ENCODE measurements around the gene AK3. TPM values are rescaled to one million over a fixed set of nuclear protein-coding genes. Genes with fewer than 3 reads are reported as not detected.
"Not testable (repeated sequence)": the region's sequence is repeated elsewhere in the genome, so short reads cannot be mapped to it uniquely, and the experiment has no call there.

Gene AK3
- total RNA-seq, 1 experiment from 2014 or later: 55.6 TPM

- DNase-seq (ENCODE audit: low read depth): no peak
These were observed 73.3 kb downstream of the AK3 start for GRCh38 chr9:4667681-4668080.

GRCh38 chr9:4666042-4666699 is 74.8 kb downstream of the AK3 start, which contains the start of gene SPATA6L:
TSS of gene SPATA6L (minus strand) at chr9:4666480. CDS start at chr9:4666250, 230 bp downstream.
- DNase-seq (ENCODE audit: low read depth): peak; percentile 67

- DNase-seq (ENCODE audit: low read depth): peak; percentile 19
These were observed 75.6 kb downstream of the AK3 start for GRCh38 chr9:4665357-4665756.

- peak; percentile 6 for DNase-seq (ENCODE audit: low read depth)
These were observed 77.0 kb downstream of the AK3 start for GRCh38 chr9:4663956-4664355.

GRCh38 chr9:4662989-4663792 is 77.8 kb downstream of the AK3 start:
- DNase-seq (ENCODE audit: low read depth): peak; percentile 71

DNA sequence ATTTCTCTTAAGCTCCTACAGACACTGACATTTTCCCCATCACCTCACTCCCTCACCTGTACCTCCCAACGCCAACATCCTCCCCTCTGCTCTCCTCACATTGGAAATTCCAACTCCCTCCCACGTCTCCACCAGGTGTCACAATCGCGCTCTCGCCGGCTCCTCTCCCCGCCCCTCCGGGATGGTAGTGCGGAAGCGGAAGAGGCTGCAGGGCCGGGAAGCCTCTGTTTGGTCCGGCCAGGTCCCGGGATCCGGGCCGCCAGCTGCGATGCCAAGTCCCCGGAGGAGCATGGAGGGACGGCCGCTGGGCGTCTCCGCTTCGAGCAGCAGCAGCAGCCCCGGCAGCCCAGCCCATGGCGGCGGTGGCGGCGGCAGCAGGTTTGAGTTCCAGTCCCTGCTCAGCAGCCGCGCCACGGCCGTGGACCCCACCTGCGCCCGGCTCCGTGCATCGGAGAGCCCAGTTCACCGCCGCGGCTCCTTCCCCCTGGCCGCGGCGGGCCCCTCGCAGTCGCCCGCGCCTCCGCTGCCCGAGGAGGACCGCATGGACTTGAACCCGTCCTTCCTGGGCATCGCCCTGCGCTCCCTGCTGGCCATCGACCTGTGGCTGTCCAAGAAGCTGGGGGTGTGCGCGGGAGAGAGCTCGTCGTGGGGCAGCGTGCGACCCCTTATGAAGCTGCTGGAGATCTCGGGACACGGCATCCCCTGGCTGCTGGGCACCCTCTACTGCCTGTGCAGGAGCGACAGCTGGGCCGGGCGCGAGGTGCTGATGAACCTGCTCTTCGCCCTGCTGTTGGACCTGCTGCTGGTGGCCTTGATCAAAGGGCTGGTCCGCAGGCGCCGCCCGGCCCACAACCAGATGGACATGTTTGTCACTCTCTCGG is 78.7 kb downstream of the AK3 start, which contains the start of gene PLPP6:
PLPP6 (plus strand) TSS at position 187 of the 881 bp plus-strand sequence; CDS start at position 269, 82 bp downstream.
- DNase-seq (ENCODE audit: low read depth): peak; percentile 92

- DNase-seq (ENCODE audit: low read depth): peak; percentile 69
These were observed 79.4 kb downstream of the AK3 start for GRCh38 chr9:4661611-4662010.

- peak; percentile 67 for DNase-seq (ENCODE audit: low read depth)
These were observed 79.8 kb downstream of the AK3 start for GRCh38 chr9:4661165-4661564.

DNA sequence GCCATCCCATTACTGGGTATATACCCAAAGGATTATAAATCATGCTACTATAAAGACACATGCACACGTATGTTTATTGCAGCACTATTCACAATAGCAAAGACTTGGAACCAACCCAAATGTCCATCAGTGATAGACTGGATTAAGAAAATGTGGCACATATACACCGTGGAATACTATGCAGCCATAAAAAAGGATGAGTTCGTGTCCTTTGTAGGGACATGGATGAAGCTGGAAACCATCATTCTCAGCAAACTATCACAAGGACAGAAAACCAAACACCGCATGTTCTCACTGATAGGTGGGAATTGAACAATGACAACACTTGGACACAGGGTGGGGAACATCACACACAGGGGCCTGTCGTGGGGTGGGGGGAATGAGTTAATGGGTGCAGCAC is 80.3 kb downstream of the AK3 start:
- not testable (repeated sequence) for DNase-seq (ENCODE audit: low read depth)

Other genes starting within 250 kb of the AK3 start
- gene PLPP6, start 78.9 kb downstream of the AK3 start, total RNA-seq (2014; rRNA removed; shearing (Covaris generic)): 6.7 and 9.1 TPM in 2 replicates
- 0.69 TPM in 1 of 2 replicates, not detected in the other for gene SPATA6L, start 74.7 kb downstream of the AK3 start, total RNA-seq (2014; rRNA removed; shearing (Covaris generic))
- gene CDC37L1, start 61.6 kb downstream of the AK3 start, total RNA-seq (2014; rRNA removed; shearing (Covaris generic)): 16.0 and 21.9 TPM in 2 replicates
- gene RCL1, start 51.7 kb upstream of the AK3 start, total RNA-seq (2014; rRNA removed; shearing (Covaris generic)): 14.7 and 15.4 TPM in 2 replicates
- 3.2 and 6.5 TPM in 2 replicates for gene JAK2, start 244.1 kb upstream of the AK3 start, total RNA-seq (2014; rRNA removed; shearing (Covaris generic))